ENCODE measurements around the gene ADCY9. TPM values are rescaled to one million over a fixed set of nuclear protein-coding genes. Genes with fewer than 3 reads are reported as not detected.
"Not testable (repeated sequence)": the region's sequence is repeated elsewhere in the genome, so short reads cannot be mapped to it uniquely, and the experiment has no call there.

Gene ADCY9
- total RNA-seq, 1 experiment from 2014 or later: 19.9 TPM

DNA sequence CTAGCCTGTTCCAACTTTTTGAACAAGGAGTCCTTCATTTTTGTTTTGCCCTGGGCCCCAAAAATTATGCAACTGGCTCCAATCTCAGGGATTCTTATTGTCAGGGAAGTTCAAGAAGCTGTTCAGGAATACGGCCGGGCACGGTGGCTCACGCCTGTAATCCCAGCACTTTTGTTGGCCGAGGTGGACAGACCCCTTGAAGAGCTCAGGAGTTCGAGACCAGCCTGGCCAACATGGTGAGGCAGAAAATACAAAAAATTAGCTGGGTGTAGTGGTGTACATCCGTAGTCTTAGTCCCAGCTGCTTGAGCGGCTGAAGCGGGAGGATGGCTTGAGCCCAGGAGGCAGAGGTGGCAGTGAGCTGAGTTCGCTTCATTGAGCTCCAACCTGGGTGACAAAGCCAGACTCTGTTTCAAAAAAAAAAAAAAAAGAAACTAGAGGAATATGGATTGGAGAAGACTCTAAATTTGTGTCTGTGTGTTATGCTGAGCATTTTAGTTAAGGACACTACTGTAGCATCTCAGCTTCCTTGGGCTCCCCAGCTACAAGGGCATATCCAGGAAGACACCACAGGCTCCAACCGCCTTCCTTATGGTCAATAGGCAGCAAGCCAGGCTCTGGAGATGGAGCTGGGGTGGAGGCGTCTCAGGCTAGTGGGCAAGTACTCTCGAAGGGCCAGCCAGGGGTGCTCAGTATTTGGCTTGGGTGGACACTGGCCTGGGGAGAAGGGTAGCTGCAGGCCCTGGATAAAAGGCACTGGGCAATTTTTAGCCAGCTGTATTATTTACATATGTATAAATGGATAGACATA lies 179.0 kb downstream of the ADCY9 start:
- no peak for DNase-seq
- no peaks in the 10 kb centered on the region for H3K9me3 ChIP-seq (replicated peaks)
- H3K27ac ChIP-seq: no peak overlapping the region
- peaks cover 4% of the 10 kb centered on the region; the same call in 1 of the 2 replicates for H3K36me3 ChIP-seq
- no peaks in the 10 kb centered on the region for H3K27me3 ChIP-seq
- no peak overlapping the region for H3K4me3 ChIP-seq
- no peaks in the 10 kb centered on the region for H3K4me1 ChIP-seq

DNA sequence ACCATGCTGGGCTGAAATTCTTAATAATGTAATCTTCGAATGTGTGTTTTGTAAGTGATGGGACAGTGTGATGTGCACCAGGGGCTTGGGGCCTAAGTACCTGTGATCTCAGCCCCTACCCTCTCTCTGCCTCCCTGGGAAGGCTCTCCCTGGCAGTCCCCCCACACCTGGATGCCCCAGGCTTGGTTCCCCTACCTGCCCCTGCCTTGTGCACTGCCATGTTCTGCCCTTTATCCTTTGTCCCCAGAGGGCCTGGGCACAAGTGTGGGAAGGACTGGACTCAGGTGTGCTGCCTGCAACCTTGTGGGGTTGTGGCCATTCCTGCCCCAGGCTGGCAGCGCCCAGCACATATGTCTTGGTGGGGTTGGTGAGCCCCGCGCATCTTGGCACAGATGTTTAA lies 180.3 kb downstream of the ADCY9 start:
- H3K36me3 ChIP-seq: no peaks in the 10 kb centered on the region
- H3K9me3 ChIP-seq (replicated peaks): no peaks in the 10 kb centered on the region
- H3K4me3 ChIP-seq: no peak overlapping the region
- no peaks in the 10 kb centered on the region for H3K4me1 ChIP-seq
- no peak for DNase-seq
- no peaks in the 10 kb centered on the region for H3K27me3 ChIP-seq
- no peak overlapping the region for H3K27ac ChIP-seq

DNA sequence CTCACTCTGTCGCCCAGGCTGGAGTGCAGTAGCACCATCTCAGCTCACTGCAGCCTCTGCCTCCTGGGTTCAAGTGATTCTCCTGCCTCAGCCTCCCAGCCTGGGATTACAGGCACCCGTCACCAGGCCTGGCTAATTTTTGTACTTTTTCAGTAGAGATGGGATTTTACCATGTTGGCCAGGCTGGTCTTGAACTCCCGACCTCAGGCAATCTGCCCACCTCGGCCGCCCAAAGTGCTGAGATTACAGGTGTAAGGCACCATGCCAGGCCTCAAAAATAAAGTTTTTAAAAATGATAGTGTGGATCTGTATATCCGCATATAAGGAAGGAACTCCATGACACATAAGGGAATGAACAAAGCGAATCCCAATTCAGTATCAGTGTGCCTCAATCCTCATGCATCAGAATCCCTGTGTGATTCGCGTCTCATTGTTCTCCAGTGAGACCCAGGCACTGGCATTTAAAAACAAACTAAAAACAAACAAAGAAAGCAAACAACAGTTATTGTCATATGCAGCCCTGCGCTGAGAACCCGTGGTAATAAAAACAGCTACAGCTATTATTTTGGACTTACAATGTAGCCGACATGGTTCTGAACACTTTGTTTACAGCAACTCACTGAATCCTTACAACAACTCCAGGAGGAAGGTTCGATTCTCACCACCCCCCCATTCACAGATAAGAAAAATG lies 181.6 kb downstream of the ADCY9 start:
- Histone ChIP-seq H3K27me3 (no peaks in the 10 kb centered on the region), H3K4me3 (no peak overlapping the region), H3K9me3 (replicated peaks) (no peaks in the 10 kb centered on the region), H3K4me1 (no peaks in the 10 kb centered on the region), H3K27ac (no peak overlapping the region), H3K36me3 (no peaks in the 10 kb centered on the region)
- no peak for DNase-seq

DNA sequence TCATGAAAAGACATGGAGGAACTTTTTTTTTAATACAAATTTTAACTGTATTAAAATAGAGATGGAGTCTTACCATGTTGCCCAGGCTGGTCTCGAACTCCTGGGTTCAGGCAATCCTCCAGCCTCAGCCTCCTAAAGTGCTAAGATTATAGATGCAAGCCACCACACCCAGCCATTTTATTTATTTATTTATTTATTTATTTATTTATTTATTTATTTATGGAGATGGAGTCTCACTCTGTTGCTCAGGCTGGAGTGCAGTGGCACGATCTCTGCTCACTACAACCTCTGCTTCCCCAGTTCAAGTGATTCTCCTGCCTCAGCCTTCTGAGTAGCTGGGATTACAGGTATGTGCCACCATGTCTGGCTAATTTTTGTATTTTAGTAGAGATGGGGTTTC lies 189.1 kb downstream of the ADCY9 start:
- H3K4me1 ChIP-seq; DNase-seq; H3K4me3 ChIP-seq; H3K36me3 ChIP-seq; H3K27me3 ChIP-seq; H3K9me3 ChIP-seq (replicated peaks); H3K27ac ChIP-seq: not testable (repeated sequence)

DNA sequence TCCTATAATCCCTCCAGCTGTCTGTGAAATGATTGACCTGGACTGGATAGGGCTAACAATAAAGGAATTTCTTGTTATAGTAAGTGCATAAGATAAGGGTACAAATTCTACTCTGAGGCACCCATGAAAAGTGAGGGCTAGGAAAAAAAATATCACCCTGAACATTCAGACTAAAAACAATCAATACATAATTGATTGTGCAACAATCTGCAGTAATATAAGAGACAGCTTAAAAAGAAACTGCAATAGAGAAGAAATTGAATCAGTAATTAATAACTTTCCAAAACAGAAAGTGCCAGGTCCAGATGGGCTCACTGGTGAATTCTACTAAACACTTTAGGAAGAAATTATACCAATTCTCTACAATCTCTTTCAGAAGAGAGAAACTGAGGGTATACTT lies 191.5 kb downstream of the ADCY9 start:
- no peaks in the 10 kb centered on the region for H3K9me3 ChIP-seq (replicated peaks)
- no peak for DNase-seq
- H3K36me3 ChIP-seq: no peaks in the 10 kb centered on the region
- H3K4me1 ChIP-seq: no peaks in the 10 kb centered on the region
- no peak overlapping the region for H3K27ac ChIP-seq
- no peaks in the 10 kb centered on the region for H3K27me3 ChIP-seq
- no peak overlapping the region for H3K4me3 ChIP-seq

DNA sequence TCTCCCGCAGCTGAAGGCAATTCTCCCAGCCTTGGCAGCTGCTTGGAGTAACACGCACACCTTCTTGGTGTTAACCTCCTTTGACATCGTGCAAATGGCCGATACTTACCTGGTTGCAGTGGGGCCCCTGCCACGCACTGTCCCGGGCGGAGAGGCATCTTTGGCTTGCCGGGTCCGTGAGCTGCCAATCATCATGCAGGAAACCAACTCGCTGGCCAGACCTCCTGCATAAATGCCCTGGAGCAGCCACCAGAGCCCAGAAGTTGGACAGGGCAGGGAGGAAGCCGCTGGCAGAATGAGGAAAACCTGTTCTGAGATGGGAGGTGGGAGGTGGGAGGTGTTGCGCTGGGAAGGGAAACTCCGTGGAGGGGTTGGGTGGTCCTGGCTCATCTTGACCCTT lies 194.0 kb downstream of the ADCY9 start:
- H3K36me3 ChIP-seq: no peaks in the 10 kb centered on the region
- no peaks in the 10 kb centered on the region for H3K9me3 ChIP-seq (replicated peaks)
- no peaks in the 10 kb centered on the region for H3K27me3 ChIP-seq
- no peaks in the 10 kb centered on the region for H3K4me1 ChIP-seq
- DNase-seq: no peak
- no peak overlapping the region for H3K27ac ChIP-seq
- no peak overlapping the region for H3K4me3 ChIP-seq

DNA sequence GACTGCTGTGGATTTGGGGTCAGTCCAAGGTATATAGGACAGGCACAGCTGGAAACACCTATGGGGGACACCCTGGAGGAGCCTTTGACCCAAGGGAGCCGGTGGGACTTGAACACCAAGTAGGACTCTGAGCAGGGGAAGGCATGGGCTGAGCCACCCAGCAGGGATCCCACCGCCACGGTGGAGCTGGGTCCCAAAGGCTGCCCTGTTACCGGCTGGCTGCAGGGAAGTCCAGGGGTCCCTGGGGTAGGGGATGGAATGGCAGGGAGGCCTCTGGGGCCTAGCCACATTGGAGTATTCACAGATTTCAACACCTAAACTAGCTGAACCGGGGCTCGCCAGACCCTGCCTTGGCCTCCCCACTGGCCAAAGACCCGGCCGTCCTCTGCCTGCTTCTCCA lies 196.0 kb downstream of the ADCY9 start:
- Histone ChIP-seq H3K9me3 (replicated peaks) (no peaks in the 10 kb centered on the region), H3K4me1 (no peaks in the 10 kb centered on the region), H3K4me3 (no peak overlapping the region), H3K36me3 (no peaks in the 10 kb centered on the region), H3K27me3 (no peaks in the 10 kb centered on the region), H3K27ac (no peak overlapping the region)
- no peak for DNase-seq

DNA sequence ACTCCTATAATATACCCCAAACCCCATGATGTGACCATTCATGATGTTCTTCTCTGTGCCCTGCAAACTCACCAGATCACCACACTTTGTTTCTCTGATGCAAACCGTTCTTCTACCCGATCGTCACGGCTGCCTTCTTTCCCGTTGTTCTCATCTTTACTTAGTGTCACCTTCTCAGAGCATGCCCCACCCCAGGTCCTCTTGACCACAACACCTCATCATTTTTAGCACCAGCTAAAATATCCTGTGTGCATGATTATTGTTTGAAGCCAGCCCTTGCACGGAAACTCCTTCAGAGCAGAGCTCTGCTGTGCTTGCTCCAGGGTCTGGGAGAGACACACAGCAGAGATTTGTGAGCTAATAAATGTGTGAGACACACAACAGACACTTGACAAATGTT lies 196.8 kb downstream of the ADCY9 start:
- Histone ChIP-seq H3K9me3 (replicated peaks) (no peaks in the 10 kb centered on the region), H3K4me3 (no peak overlapping the region), H3K27ac (no peak overlapping the region), H3K36me3 (no peaks in the 10 kb centered on the region), H3K27me3 (no peaks in the 10 kb centered on the region), H3K4me1 (no peaks in the 10 kb centered on the region)
- no peak for DNase-seq

DNA sequence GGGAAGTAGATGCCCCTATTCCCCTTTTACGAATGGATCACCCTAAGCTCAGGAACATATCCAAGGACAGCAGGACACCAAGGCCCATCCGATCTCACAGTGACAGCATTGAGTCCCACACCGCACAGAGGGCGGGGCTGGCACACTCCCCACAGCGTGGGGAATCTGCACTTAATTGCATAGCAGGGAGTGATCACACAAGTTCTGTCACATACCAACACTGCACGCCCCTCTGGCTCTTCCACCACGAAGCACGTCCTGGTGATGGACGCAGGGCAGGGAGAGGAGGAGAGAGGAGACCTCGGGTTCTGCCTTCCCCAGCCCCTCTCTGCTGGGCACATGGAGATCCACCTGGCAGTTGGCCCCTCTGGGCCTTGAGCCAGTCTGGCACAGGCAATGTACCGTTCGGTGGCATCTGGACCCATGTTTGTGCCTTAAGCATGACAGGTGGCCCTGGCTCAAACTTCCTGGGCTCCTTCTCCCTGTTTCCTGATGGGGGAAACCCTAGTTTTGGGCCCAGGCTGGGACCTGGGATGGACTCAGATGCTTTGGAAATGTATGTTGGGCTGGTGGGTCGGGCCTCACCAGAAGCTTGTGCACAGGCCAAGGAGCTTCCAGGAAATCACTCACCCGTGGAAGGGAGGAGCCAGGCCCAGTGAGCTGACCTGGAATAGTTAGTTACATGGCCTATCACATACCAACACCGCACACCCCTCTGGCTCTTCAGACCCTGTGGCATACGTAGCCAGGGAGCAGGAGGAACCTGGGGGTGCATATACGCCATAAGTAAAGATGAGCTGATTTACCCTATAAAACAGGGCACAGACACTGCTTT lies 200.6 kb downstream of the ADCY9 start:
- H3K27ac ChIP-seq: no peak overlapping the region
- H3K4me3 ChIP-seq: no peak overlapping the region

DNA sequence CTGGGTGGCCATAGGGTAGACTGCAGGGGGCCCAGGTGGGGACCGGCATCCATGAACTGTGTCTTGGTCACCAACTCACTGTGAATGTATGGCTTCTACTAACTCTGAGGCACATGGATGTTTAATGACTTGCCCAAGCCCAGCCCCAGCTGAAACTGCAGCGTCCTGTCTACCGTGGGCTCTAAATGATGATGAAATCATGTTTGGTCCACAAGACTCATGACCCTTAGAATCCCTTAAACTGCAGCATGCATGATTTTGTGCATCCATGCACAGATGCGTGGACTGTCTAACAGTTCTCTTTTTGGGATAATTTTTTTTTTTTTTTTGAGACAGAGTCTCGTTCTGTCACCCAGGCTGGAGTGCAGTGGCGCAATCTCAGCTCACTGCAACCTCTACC lies 203.3 kb downstream of the ADCY9 start:
- Histone ChIP-seq H3K4me3 (no peak overlapping the region), H3K36me3 (no peaks in the 10 kb centered on the region), H3K27ac (no peak overlapping the region), H3K9me3 (replicated peaks) (no peaks in the 10 kb centered on the region), H3K4me1 (peaks cover 5% of the 10 kb centered on the region; the same call in 1 of the 2 replicates), H3K27me3 (no peaks in the 10 kb centered on the region)
- no peak for DNase-seq

More for the DNA sequence above, 200.6 kb downstream of the ADCY9 start:
- Histone ChIP-seq H3K36me3 (no peaks in the 10 kb centered on the region), H3K4me1 (no peaks in the 10 kb centered on the region), H3K9me3 (replicated peaks) (no peaks in the 10 kb centered on the region), H3K27me3 (no peaks in the 10 kb centered on the region)
- DNase-seq: no peak

Other genes with a start within 250 kb of the ADCY9 start
- gene CREBBP, start 235.7 kb downstream of the ADCY9 start, total RNA-seq (2014; rRNA removed; shearing (Covaris generic)): 18.8 and 23.3 TPM in 2 replicates
- 68.3 and 71.0 TPM in 2 replicates for gene SRL, start 125.6 kb upstream of the ADCY9 start, total RNA-seq (2014; rRNA removed; shearing (Covaris generic))
- gene TFAP4, start 156.6 kb upstream of the ADCY9 start, total RNA-seq (2014; rRNA removed; shearing (Covaris generic)): 31.2 and 34.1 TPM in 2 replicates
- 1.6 and 1.9 TPM in 2 replicates for gene GLIS2, start 199.6 kb upstream of the ADCY9 start, total RNA-seq (2014; rRNA removed; shearing (Covaris generic))
- gene PAM16, start 234.9 kb upstream of the ADCY9 start, total RNA-seq (2014; rRNA removed; shearing (Covaris generic)): 21.8 and 28.9 TPM in 2 replicates